Lung (tissue), 12 donors: ENCODE results near the gene ART1. TPM values are rescaled to one million over a fixed set of nuclear protein-coding genes. Genes with fewer than 3 reads are reported as not detected.

Experiments
- ATAC-seq: fragments of 200-7000 bp; cut with Tn5 transposase; one replicate; pipeline ENCODE4 v1.9.1; 2020; ENCODE audit warnings: moderate number of reproducible peaks; ENCODE audit not compliant: insufficient read depth, low FRiP score
- DNase-seq, 3 donors: peaks; one replicate each; pipeline ENCODE4 v3.0.0-alpha.2; 2013 to 2017
- H3K27ac ChIP-seq, 2 donors: one replicate each; pipeline ENCODE4 v1.5.1; 2013; ENCODE audit warnings: mild to moderate bottlenecking in 2 of 2, moderate library complexity in 2 of 2, control low read depth in 1 of 2, inconsistent platforms in 1 of 2, low read depth in 1 of 2, low read length in 1 of 2
- H3K27me3 ChIP-seq, 3 donors: one replicate each; pipeline ENCODE4 v1.5.1; 2013; ENCODE audit warnings: low read length in 2 of 3; ENCODE audit not compliant: control insufficient read depth in 3 of 3, insufficient read depth in 3 of 3
- H3K36me3 ChIP-seq, 4 donors: one replicate each; pipeline ENCODE4 v1.5.1; 2013; ENCODE audit warnings: low read length in 4 of 4, mild to moderate bottlenecking in 1 of 4, moderate library complexity in 1 of 4; ENCODE audit not compliant: control insufficient read depth in 4 of 4, insufficient read depth in 4 of 4
- H3K4me1 ChIP-seq, 5 donors: one replicate each; pipeline ENCODE4 v1.5.1; 2013; ENCODE audit warnings: low read length in 5 of 5, mild to moderate bottlenecking in 2 of 5, moderate library complexity in 1 of 5; ENCODE audit not compliant: control insufficient read depth in 5 of 5, insufficient read depth in 5 of 5
- H3K4me3 ChIP-seq: one replicate; pipeline ENCODE4 v1.5.1; 2013; ENCODE audit warnings: mild to moderate bottlenecking, control low read depth, moderate library complexity
- H3K9ac ChIP-seq, 2 donors: one replicate each; pipeline ENCODE4 v1.5.1; 2013; ENCODE audit warnings: low read length in 2 of 2, control low read depth in 1 of 2; ENCODE audit not compliant: insufficient read depth in 1 of 2
- H3K9me3 ChIP-seq, 4 donors: one replicate each; pipeline ENCODE4 v1.5.1; 2013; ENCODE audit warnings: low read length in 3 of 4, mild to moderate bottlenecking in 1 of 4, moderate library complexity in 1 of 4; ENCODE audit not compliant: control insufficient read depth in 4 of 4, insufficient read depth in 3 of 4
- WGBS, 2 donors: extraction: QIAGEN DNeasy Blood & Tissue Kit; methylation state at CpG; one replicate each; pipeline ENCODE4 v1.1.7; 2013; 5-methylcytosine and 5-hydroxymethylcytosine counted together
- polyA plus RNA-seq, 2 donors: library from polyadenylated mRNA; stranded (reverse); fragments of 200-250 nt; gene quantifications; one replicate each; pipeline ENCODE4 v1.2.1, GENCODE V29; 2013
- total RNA-seq, 2 donors: library from RNA; depleted of rRNA in 1 of 2; stranded (reverse); fragments of >200 nt in 1 of 2; gene quantifications; one replicate each; pipeline ENCODE4 v1.2.1, GENCODE V29; 2014 to 2021
- TF ChIP-seq, protein P1 (sequence below): IDR thresholded peaks from 2 replicates; pipeline ENCODE4 v1.5.1; 2012; ENCODE audit warnings: mild to moderate bottlenecking; ENCODE audit errors: control extremely low read depth, extremely low read depth
- donor health status: control.
- donor health status: control.
- donor health status: Bipolar disorder and iron deficiency.
- donor health status: healthy.
- donor health status: DM: yes; HTN: yes; CAD: no.

The ART1 gene
- total and polyA plus RNA-seq, 4 donors, result 0.14 to 0.80 (median 0.68) TPM; not detected in 1

DNA sequence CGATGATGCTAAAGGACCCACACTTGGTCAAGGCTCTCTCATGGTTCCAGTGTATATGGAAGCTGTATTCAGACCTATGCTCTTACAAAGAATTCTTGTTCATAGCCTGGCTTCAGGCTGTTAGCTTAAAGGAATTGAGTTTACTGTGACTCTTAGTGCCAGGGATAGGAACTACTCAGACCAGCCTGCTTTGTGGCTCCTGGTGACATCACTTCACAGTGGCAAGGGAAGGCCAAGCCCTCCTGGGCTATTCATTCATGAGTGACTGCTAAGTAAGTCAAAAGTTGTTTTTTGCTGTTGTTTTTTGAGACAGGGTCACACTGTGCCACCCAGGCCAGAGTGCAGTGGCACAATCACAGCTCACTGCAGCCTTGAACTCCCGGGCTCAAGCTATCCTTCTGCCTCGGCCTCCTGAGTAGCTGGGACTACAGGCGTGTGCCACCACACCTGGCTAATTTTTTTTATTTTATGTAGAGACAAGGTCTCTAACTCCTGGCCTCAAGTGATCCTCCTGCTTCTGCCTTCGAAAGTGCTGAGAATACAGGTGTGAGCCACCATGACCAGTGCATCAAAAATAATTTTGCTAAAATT is 12.8 kb upstream of the ART1 start:
- H3K27me3 ChIP-seq, result no peaks in the 10 kb centered on the region
- no peak overlapping the region for H3K27ac ChIP-seq
- ATAC-seq (no peak), DNase-seq (no peak)
- 93 to 98% methylated on average over 5 of the region's 5 CpGs for WGBS, 2 donors
- peaks cover 0 to 2% (median 0%) of the 10 kb centered on the region in 4 donors for H3K9me3 ChIP-seq
- no peak overlapping the region for H3K4me3 ChIP-seq
- H3K9ac ChIP-seq, result no peak overlapping the region
- H3K36me3 ChIP-seq, result no peaks in the 10 kb centered on the region
- TF ChIP-seq, protein P1, sequence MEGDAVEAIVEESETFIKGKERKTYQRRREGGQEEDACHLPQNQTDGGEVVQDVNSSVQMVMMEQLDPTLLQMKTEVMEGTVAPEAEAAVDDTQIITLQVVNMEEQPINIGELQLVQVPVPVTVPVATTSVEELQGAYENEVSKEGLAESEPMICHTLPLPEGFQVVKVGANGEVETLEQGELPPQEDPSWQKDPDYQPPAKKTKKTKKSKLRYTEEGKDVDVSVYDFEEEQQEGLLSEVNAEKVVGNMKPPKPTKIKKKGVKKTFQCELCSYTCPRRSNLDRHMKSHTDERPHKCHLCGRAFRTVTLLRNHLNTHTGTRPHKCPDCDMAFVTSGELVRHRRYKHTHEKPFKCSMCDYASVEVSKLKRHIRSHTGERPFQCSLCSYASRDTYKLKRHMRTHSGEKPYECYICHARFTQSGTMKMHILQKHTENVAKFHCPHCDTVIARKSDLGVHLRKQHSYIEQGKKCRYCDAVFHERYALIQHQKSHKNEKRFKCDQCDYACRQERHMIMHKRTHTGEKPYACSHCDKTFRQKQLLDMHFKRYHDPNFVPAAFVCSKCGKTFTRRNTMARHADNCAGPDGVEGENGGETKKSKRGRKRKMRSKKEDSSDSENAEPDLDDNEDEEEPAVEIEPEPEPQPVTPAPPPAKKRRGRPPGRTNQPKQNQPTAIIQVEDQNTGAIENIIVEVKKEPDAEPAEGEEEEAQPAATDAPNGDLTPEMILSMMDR, result no peak
- H3K4me1 ChIP-seq, result no peaks in the 10 kb centered on the region

DNA sequence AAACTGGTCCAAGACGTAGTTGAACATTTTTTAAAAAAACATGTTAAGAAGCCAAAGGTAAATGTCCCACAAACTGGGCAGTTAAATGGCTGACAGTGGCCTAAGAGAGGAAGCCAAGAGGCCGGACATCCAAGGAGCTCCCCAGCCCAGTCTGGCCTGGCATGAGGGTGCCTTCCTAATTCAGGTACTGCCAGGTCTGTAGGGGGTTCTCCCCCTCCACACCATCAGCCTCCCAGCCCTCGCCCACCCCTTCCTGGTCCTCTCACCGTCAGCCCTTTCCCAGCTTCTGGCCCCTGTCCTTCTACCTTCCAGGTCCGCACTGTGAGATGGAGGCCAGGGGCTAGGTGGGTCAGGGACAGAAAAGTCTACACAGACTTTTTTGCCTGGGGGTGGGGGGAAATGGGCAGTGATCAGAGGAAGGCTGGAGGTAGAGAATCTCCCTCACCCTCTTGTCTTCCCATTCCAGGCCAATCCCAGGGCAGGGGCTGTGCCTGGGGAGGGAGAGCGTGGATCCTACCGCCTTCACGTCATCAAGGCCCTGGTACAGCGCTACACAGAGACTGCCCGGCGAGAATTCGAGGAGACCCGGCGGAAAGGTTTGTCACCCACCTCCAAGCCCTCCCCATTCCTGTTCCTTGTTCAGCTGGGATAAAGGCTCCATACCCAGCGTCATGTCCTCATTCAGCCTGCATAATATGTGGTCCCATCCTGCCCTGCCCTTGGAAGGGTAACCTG is 9.1 kb upstream of the ART1 start:
- Histone ChIP-seq H3K4me1 (no peaks in the 10 kb centered on the region), H3K9ac (no peak overlapping the region), H3K4me3 (no peak overlapping the region), H3K9me3 (peaks cover 0 to 2% (median 0%) of the 10 kb centered on the region in 4 donors), H3K27me3 (no peaks in the 10 kb centered on the region), H3K27ac (no peak overlapping the region), H3K36me3 (no peaks in the 10 kb centered on the region)
- no peak for DNase-seq
- WGBS, 2 donors, result 93 to 96% methylated on average over 15 of the region's 15 CpGs
- TF ChIP-seq, protein P1, result no peak
- no peak for ATAC-seq

DNA sequence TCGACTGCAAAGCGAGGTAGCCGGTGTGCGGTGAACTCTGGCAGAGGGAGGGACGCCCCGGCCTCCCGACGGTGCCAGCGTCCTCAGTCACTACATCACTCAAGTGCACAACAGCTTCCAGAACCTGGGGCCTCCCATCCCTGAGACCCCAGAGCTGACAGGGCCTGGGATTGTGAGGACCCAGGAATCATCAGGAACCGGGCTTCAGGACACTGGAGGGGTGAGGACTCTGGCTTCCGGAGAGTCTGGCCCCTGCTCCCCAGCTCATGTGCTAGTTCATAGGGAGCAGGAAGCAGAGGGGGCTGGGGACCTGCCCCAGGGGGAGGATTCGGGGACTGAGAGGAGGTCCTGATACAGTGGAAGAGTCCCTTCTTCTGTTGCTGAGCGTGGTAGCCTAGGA is 7.7 kb upstream of the ART1 start:
- Histone ChIP-seq H3K4me3 (no peak overlapping the region), H3K36me3 (no peaks in the 10 kb centered on the region), H3K9ac (no peak overlapping the region), H3K4me1 (peaks cover 0 to 1% (median 0%) of the 10 kb centered on the region in 5 donors), H3K9me3 (peaks cover 0 to 2% (median 0%) of the 10 kb centered on the region in 4 donors), H3K27me3 (no peaks in the 10 kb centered on the region), H3K27ac (no peak overlapping the region)
- DNase-seq, result no peak
- ATAC-seq, result no peak
- WGBS, 2 donors, result 80 to 85% methylated on average over 13 of the region's 13 CpGs
- TF ChIP-seq, protein P1, result no peak
